H1 (cell line): ENCODE measurements around the gene ZFP64. TPM values are rescaled to one million over a fixed set of nuclear protein-coding genes. Genes with fewer than 3 reads are reported as not detected.

Source experiments
- MAX ChIP-seq: IDR thresholded peaks from 2 replicates; pipeline ENCODE4 v1.6.1; 2012; ENCODE audit warnings: inconsistent platforms
- POLR2A ChIP-seq, 2 experiments: IDR thresholded peaks; 1 replicate in 1 of 2; 2 replicates in 1 of 2; pipeline ENCODE4 v1.6.1; 2011; ENCODE audit warnings: low read depth in 2 of 2, low read length in 2 of 2, mild to moderate bottlenecking in 2 of 2; ENCODE audit errors: control extremely low read depth in 1 of 2
- POU5F1 ChIP-seq: IDR thresholded peaks from 2 replicates; pipeline ENCODE4 v1.6.1; 2011; ENCODE audit warnings: low read depth, mild to moderate bottlenecking, low read length, moderate library complexity
- polyA plus RNA-seq, 7 experiments: library from polyadenylated mRNA; depleted of rRNA in 3 of 7; stranded (reverse) in 5 of 7; unstranded in 2 of 7; fragments of >200 nt in 5 of 7; fragments of 200-250 nt in 2 of 7; gene quantifications; 1 replicate in 5 of 7; 2 replicates in 1 of 7; 4 replicates in 1 of 7; pipeline versions ENCODE4 v1.2.1 to v1.2.3, GENCODE V29; 2011 to 2013; ENCODE audit warnings: missing spikeins in 2 of 7, mixed read lengths in 2 of 7
- total RNA-seq: library from RNA; stranded (reverse); fragmentation: NEBNext Ultra II Directional; extraction: Animal tissue kit (Norgen Biotek cat#: 25700); gene quantifications from 2 replicates; pipeline ENCODE4 v1.2.1, GENCODE V29; 2021

Gene ZFP64
- total and polyA plus RNA-seq, 2 of the 8 experiments (the other 6 are each of a cell fraction or from before 2014, with no cell fraction given) = 25.3 to 43.7 TPM

DNA sequence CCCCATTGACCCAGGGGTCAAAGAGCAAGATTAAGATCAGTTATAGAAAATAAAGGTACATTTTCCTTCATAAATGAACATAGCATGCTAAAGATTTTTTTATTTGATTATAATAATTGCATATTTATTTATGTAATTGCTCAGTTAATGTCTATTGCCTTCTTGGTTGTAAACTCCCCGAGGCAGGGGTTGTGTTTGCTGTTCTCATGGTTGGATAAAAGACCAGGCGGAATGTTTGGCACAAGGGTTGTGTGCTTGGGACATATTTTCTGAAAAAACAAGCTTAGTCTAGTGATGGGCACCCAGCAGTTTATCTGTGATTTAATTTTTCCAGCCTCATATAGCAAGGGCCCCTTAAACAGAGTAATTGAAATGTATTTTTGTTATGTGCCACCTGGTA lies 47.5 kb upstream of the ZFP64 start (continued):
- TF ChIP-seq POU5F1 (no peak), MAX (no peak), POLR2A (IDR thresholded peaks at IDR 0.05; ENCODE audit: control extremely low read depth in 1 of 2, low read depth in 2 of 2, low read length in 2 of 2) (no peak)
